Lung (tissue), 12 donors: Measurements from ENCODE around the gene ACER3. TPM values are rescaled to one million over a fixed set of nuclear protein-coding genes. Genes with fewer than 3 reads are reported as not detected.
"Not testable (repeated sequence)": the region's sequence is repeated elsewhere in the genome, so short reads cannot be mapped to it uniquely, and the experiment has no call there.

Experiments
- ATAC-seq: fragments of 200-7000 bp; cut with Tn5 transposase; one replicate; pipeline ENCODE4 v1.9.1; 2020; ENCODE audit warnings: moderate number of reproducible peaks; ENCODE audit not compliant: insufficient read depth, low FRiP score
- DNase-seq, 3 donors: peaks; one replicate each; pipeline ENCODE4 v3.0.0-alpha.2; 2013 to 2017
- H3K27ac ChIP-seq, 2 donors: one replicate each; pipeline ENCODE4 v1.5.1; 2013; ENCODE audit warnings: mild to moderate bottlenecking in 2 of 2, moderate library complexity in 2 of 2, control low read depth in 1 of 2, inconsistent platforms in 1 of 2, low read depth in 1 of 2, low read length in 1 of 2
- H3K27me3 ChIP-seq, 3 donors: one replicate each; pipeline ENCODE4 v1.5.1; 2013; ENCODE audit warnings: low read length in 2 of 3; ENCODE audit not compliant: control insufficient read depth in 3 of 3, insufficient read depth in 3 of 3
- H3K36me3 ChIP-seq, 4 donors: one replicate each; pipeline ENCODE4 v1.5.1; 2013; ENCODE audit warnings: low read length in 4 of 4, mild to moderate bottlenecking in 1 of 4, moderate library complexity in 1 of 4; ENCODE audit not compliant: control insufficient read depth in 4 of 4, insufficient read depth in 4 of 4
- H3K4me1 ChIP-seq, 5 donors: one replicate each; pipeline ENCODE4 v1.5.1; 2013; ENCODE audit warnings: low read length in 5 of 5, mild to moderate bottlenecking in 2 of 5, moderate library complexity in 1 of 5; ENCODE audit not compliant: control insufficient read depth in 5 of 5, insufficient read depth in 5 of 5
- H3K4me3 ChIP-seq: one replicate; pipeline ENCODE4 v1.5.1; 2013; ENCODE audit warnings: mild to moderate bottlenecking, control low read depth, moderate library complexity
- H3K9ac ChIP-seq, 2 donors: one replicate each; pipeline ENCODE4 v1.5.1; 2013; ENCODE audit warnings: low read length in 2 of 2, control low read depth in 1 of 2; ENCODE audit not compliant: insufficient read depth in 1 of 2
- H3K9me3 ChIP-seq, 4 donors: one replicate each; pipeline ENCODE4 v1.5.1; 2013; ENCODE audit warnings: low read length in 3 of 4, mild to moderate bottlenecking in 1 of 4, moderate library complexity in 1 of 4; ENCODE audit not compliant: control insufficient read depth in 4 of 4, insufficient read depth in 3 of 4
- CTCF ChIP-seq: IDR thresholded peaks from 2 replicates; pipeline ENCODE4 v1.5.1; 2012; ENCODE audit warnings: mild to moderate bottlenecking; ENCODE audit errors: control extremely low read depth, extremely low read depth
- WGBS, 2 donors: extraction: QIAGEN DNeasy Blood & Tissue Kit; methylation state at CpG; one replicate each; pipeline ENCODE4 v1.1.7; 2013; 5-methylcytosine and 5-hydroxymethylcytosine counted together
- polyA plus RNA-seq, 2 donors: library from polyadenylated mRNA; stranded (reverse); fragments of 200-250 nt; gene quantifications; one replicate each; pipeline ENCODE4 v1.2.1, GENCODE V29; 2013
- total RNA-seq, 2 donors: library from RNA; depleted of rRNA in 1 of 2; stranded (reverse); fragments of >200 nt in 1 of 2; gene quantifications; one replicate each; pipeline ENCODE4 v1.2.1, GENCODE V29; 2014 to 2021
- donor health status: control.
- donor health status: control.
- donor health status: Bipolar disorder and iron deficiency.
- donor health status: healthy.
- donor health status: DM: yes; HTN: yes; CAD: no.

ACER3 gene
- total and polyA plus RNA-seq, 4 donors: 7.9 to 37.0 (median 12.7) TPM

- Histone ChIP-seq H3K36me3 (no peaks in the 10 kb centered on the region), H3K9me3 (no peaks in the 10 kb centered on the region), H3K4me1 (peaks cover 5 to 14% (median 10%) of the 10 kb centered on the region in 5 donors), H3K9ac (no peak overlapping the region), H3K4me3 (no peak overlapping the region), H3K27ac (peak overlapping the region; percentile 72 to 82), H3K27me3 (no peaks in the 10 kb centered on the region)
- DNase-seq (no peak), ATAC-seq (no peak)
- no peak for TF ChIP-seq CTCF
- WGBS, 2 donors: 94 to 96% methylated on average over 14 of the region's 14 CpGs
These were observed 950 bp upstream of the ACER3 start for GRCh38 chr11:76859708-76860227.

GRCh38 chr11:76861490-76861953 lies 804 bp downstream of the ACER3 start:
- peak overlapping the region; percentile 72 to 84 for H3K9ac ChIP-seq
- peak overlapping the region; percentile 81 for H3K4me3 ChIP-seq
- H3K36me3 ChIP-seq: no peaks in the 10 kb centered on the region
- no peaks in the 10 kb centered on the region for H3K9me3 ChIP-seq
- 20 to 37% methylated on average over 6 of the region's 6 CpGs for WGBS, 2 donors
- no peak for TF ChIP-seq CTCF
- no peak for ATAC-seq
- DNase-seq: no peak
- no peaks in the 10 kb centered on the region for H3K27me3 ChIP-seq
- peak overlapping the region; percentile 92 to 94 for H3K27ac ChIP-seq
- H3K4me1 ChIP-seq: peaks cover 5 to 14% (median 10%) of the 10 kb centered on the region in 5 donors

- H3K9me3 ChIP-seq, H3K4me3 ChIP-seq, ATAC-seq, DNase-seq, H3K9ac ChIP-seq, H3K27me3 ChIP-seq, H3K36me3 ChIP-seq: not testable (repeated sequence)
- 85 to 91% methylated on average over 2 of the region's 2 CpGs for WGBS, 2 donors
- Histone ChIP-seq H3K4me1 (peaks cover 5 to 14% (median 10%) of the 10 kb centered on the region in 5 donors), H3K27ac (peak overlapping the region in 1 of 2 donors; percentile 7)
These were observed 2.1 kb downstream of the ACER3 start for GRCh38 chr11:76862794-76863193.

- WGBS, 2 donors: 47 to 69% methylated on average over 3 of the region's 3 CpGs
- Histone ChIP-seq H3K9me3 (no peaks in the 10 kb centered on the region), H3K4me1 (peaks cover 5 to 14% (median 10%) of the 10 kb centered on the region in 5 donors), H3K27ac (no peak overlapping the region), H3K27me3 (no peaks in the 10 kb centered on the region), H3K4me3 (no peak overlapping the region), H3K36me3 (peaks cover 0 to 5% (median 0%) of the 10 kb centered on the region in 4 donors), H3K9ac (no peak overlapping the region)
- ATAC-seq: no peak
- no peak for TF ChIP-seq CTCF
- DNase-seq: no peak
These were observed 2.6 kb downstream of the ACER3 start for GRCh38 chr11:76863196-76863777.
